Measurements from ENCODE around the gene YY1. TPM values are rescaled to one million over a fixed set of nuclear protein-coding genes. Genes with fewer than 3 reads are reported as not detected.

YY1 gene
- polyA plus RNA-seq, 3 donors, result 13.3 to 35.2 (median 15.7) TPM

DNA sequence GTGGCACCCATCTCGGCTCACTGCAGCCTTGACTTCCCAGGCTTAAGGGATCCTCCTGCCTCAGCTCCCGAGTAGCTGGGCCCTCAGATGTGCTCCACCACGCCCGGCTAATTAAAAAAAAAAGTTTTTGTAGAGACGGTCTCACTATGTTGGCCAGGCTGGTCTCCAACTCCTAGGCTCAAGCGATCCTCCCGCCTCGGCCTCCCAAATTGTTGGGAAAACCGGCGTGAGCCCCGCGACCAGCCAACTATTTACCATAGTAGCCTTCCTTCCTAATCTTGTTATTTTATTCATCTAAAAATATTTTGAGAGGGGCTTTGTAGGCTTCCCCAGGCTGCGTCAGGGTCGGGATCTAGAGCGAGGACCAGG lies 25.4 kb upstream of the YY1 start:
- no peaks in the 10 kb centered on the region for H4K20me1 ChIP-seq (ENCODE audit: insufficient read depth, low read length)
- DNase-seq, result no peak
- H3K9me3 Mint-ChIP-seq, result no peaks in the 10 kb centered on the region
- H3K4me3 Mint-ChIP-seq, result peak overlapping the region; percentile 78 to 81
- no peaks in the 10 kb centered on the region for H3K9me3 ChIP-seq (replicated peaks in 1 of 2; ENCODE audit: control insufficient read depth in 1 of 2, insufficient read depth in 1 of 2, low read length in 2 of 2)
- H2AFZ ChIP-seq (ENCODE audit: insufficient read depth, low read depth, low read length, poor library complexity, severe bottlenecking), result peak overlapping the region; percentile 79
- H3K4me1 ChIP-seq (ENCODE audit: control insufficient read depth in 1 of 2, insufficient read depth in 2 of 2, low read length in 2 of 2), result peaks cover 16 to 26% of the 10 kb centered on the region in 2 donors
- peak overlapping the region; percentile 63 to 87 (median 83) for H3K4me3 ChIP-seq (replicated peaks in 1 of 3; ENCODE audit: low read depth in 2 of 3, low read length in 3 of 3)
- peaks cover 0 to under 1% (median 0%) of the 10 kb centered on the region in 3 donors for H3K27me3 Mint-ChIP-seq (ENCODE audit: low read depth in 3 of 3)
- peak overlapping the region; percentile 80 to 87 (median 82) for H3K27ac Mint-ChIP-seq
- peaks cover 5% of the 10 kb centered on the region for H3K79me2 ChIP-seq (ENCODE audit: insufficient read depth, low read length)
- H3K27me3 ChIP-seq (ENCODE audit: control insufficient read depth in 2 of 2, insufficient read depth in 2 of 2, low read length in 2 of 2), result no peaks in the 10 kb centered on the region
- TF ChIP-seq, protein P1, sequence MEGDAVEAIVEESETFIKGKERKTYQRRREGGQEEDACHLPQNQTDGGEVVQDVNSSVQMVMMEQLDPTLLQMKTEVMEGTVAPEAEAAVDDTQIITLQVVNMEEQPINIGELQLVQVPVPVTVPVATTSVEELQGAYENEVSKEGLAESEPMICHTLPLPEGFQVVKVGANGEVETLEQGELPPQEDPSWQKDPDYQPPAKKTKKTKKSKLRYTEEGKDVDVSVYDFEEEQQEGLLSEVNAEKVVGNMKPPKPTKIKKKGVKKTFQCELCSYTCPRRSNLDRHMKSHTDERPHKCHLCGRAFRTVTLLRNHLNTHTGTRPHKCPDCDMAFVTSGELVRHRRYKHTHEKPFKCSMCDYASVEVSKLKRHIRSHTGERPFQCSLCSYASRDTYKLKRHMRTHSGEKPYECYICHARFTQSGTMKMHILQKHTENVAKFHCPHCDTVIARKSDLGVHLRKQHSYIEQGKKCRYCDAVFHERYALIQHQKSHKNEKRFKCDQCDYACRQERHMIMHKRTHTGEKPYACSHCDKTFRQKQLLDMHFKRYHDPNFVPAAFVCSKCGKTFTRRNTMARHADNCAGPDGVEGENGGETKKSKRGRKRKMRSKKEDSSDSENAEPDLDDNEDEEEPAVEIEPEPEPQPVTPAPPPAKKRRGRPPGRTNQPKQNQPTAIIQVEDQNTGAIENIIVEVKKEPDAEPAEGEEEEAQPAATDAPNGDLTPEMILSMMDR (IDR thresholded peaks at IDR 0.05), result no peak
- peak overlapping the region; percentile 91 for H3K4me2 ChIP-seq (replicated peaks; ENCODE audit: extremely low read depth, low read length, poor library complexity, severe bottlenecking)
- peaks cover 20% of the 10 kb centered on the region for H3K4me1 Mint-ChIP-seq
- H3K36me3 Mint-ChIP-seq, result no peaks in the 10 kb centered on the region
- intact Hi-C loops (cut with micrococcal nuclease), result no loop called here
- peak overlapping the region; percentile 79 to 93 for H3K27ac ChIP-seq (ENCODE audit: low read depth in 1 of 2, low read length in 2 of 2)
- peak overlapping the region; percentile 95 for H3K9ac ChIP-seq (ENCODE audit: insufficient read depth, low read length, poor library complexity, severe bottlenecking)
- 19% methylated on average over 4 of the region's 15 CpGs for WGBS (ENCODE audit: insufficient coverage)
- H3K36me3 ChIP-seq (replicated peaks in 1 of 2; ENCODE audit: control insufficient read depth in 1 of 2, insufficient read depth in 2 of 2, low read length in 2 of 2), result no peaks in the 10 kb centered on the region

DNA sequence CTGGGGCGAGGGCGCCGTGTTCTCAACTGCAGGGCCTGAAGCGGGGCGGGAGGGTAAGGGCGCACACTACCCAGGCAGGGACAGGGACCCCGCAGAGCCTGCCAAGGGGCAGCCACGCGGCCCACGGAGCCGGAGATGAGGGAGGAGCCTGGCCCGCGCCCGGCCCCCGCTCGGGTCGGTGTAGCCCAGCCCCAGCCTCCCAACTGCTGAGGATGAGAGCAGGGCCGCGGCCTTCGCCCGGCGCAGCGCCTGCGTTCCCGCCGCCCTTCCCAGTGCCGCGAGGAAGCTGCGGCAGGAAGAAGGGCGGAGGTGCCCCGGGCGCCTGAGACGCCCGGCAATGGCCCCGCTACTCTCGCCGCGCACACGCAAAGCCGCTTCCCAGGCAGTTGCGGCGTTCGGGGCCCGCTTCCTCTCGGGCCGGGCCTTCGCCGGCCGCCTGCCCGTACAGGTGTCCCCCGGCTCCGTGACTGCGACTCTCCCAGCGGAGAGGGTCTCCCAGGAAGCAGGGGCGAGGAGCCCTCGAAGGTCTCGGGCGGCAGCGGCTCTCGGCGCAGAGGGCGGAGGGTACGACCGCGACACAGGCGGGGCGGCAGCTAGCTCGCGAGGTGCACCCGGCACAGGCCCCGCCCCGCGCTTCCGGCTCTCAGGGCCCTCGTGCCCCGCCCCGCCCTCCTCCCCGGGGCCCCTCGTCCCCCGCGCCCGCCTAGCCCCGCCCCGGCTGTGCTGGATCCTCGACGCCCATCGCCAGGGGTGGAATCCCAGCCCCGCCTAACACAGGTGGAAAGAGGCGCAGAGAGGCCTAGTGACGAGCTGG lies 24.8 kb upstream of the YY1 start:
- Mint-ChIP-seq H3K36me3 (no peaks in the 10 kb centered on the region), H3K9me3 (no peaks in the 10 kb centered on the region), H3K4me3 (peak overlapping the region; percentile 78 to 88), H3K4me1 (peaks cover 20% of the 10 kb centered on the region), H3K27me3 (ENCODE audit: low read depth in 3 of 3) (no peaks in the 10 kb centered on the region), H3K27ac (peak overlapping the region; percentile 81 to 92 (median 90))
- H3K9ac ChIP-seq (ENCODE audit: insufficient read depth, low read length, poor library complexity, severe bottlenecking), result peak overlapping the region; percentile 95
- peak overlapping the region; percentile 63 to 87 (median 83) for H3K4me3 ChIP-seq (replicated peaks in 1 of 3; ENCODE audit: low read depth in 2 of 3, low read length in 3 of 3)
- no peaks in the 10 kb centered on the region for H4K20me1 ChIP-seq (ENCODE audit: insufficient read depth, low read length)
- H3K36me3 ChIP-seq (replicated peaks in 1 of 2; ENCODE audit: control insufficient read depth in 1 of 2, insufficient read depth in 2 of 2, low read length in 2 of 2), result no peaks in the 10 kb centered on the region
- TF ChIP-seq, protein P1 (IDR thresholded peaks at IDR 0.05), result no peak
- H3K27ac ChIP-seq (ENCODE audit: low read depth in 1 of 2, low read length in 2 of 2), result peak overlapping the region; percentile 79 to 93
- intact Hi-C loops (cut with micrococcal nuclease), result no loop called here
- H2AFZ ChIP-seq (ENCODE audit: insufficient read depth, low read depth, low read length, poor library complexity, severe bottlenecking), result peak overlapping the region; percentile 79
- H3K79me2 ChIP-seq (ENCODE audit: insufficient read depth, low read length), result peaks cover 6% of the 10 kb centered on the region
- H3K27me3 ChIP-seq (ENCODE audit: control insufficient read depth in 2 of 2, insufficient read depth in 2 of 2, low read length in 2 of 2), result no peaks in the 10 kb centered on the region
- no peaks in the 10 kb centered on the region for H3K9me3 ChIP-seq (replicated peaks in 1 of 2; ENCODE audit: control insufficient read depth in 1 of 2, insufficient read depth in 1 of 2, low read length in 2 of 2)
- peak overlapping the region; percentile 91 for H3K4me2 ChIP-seq (replicated peaks; ENCODE audit: extremely low read depth, low read length, poor library complexity, severe bottlenecking)
- DNase-seq, result peak; percentile 69 to 82 (median 78)
- H3K4me1 ChIP-seq (ENCODE audit: control insufficient read depth in 1 of 2, insufficient read depth in 2 of 2, low read length in 2 of 2), result peaks cover 16 to 26% of the 10 kb centered on the region in 2 donors
- under 1% methylated on average over 89 of the region's 90 CpGs for WGBS (ENCODE audit: insufficient coverage)

All from CD14-positive monocyte (primary cell).